Heart left ventricle (tissue), 13 donors: Measurements from ENCODE around the gene KLF12.

Source experiments
- POLR2A ChIP-seq, 2 donors: fragments of 450-650 bp; IDR thresholded peaks; one replicate each; pipeline ENCODE4 v1.6.1; 2017; ENCODE audit warnings: antibody characterized with exemption in 2 of 2, mild to moderate bottlenecking in 2 of 2, moderate library complexity in 2 of 2
- TF ChIP-seq, protein P1 (sequence below), 12 donors: fragments of 200-600 bp; sonication (generic) in 4 of 12; IDR thresholded peaks; one replicate each; pipeline versions ENCODE4 v1.5.0 to v1.8.0; 2018 to 2022; ENCODE audit warnings: antibody characterized with exemption in 12 of 12, mild to moderate bottlenecking in 5 of 12
- donor health status: ischemic (EF 13 %, LVEDD 7.1; RV severe dilation, severe dysfunction).
- donor health status: DM: no; HTN: yes; CAD: no.
- donor health status: DM: no; HTN: no; CAD: no.
- donor health status: ischemic (EF 25% LVEDD 6.9; RV normal size, moderate dysfunction).
- donor health status: ischemic (EF 25% LVEDD 5.7; RV mildly dilated, moderate dysfunction).
- donor health status: ischemic (EF 35%, LVEDD 5.7; RV mildly dilated, moderate dysfunction).
- donor health status: nonischemic (EF 11% LVEDD 7.7; RV severe dilation, severe dysfunction).
- donor health status: DM: yes; HTN: yes; CAD: no.
- donor health status: PGD.
- donor health status: ischemic (EF 29% LVEDD 5.4; RV normal size, mild dysfunction).
- donor health status: nonischemic (EF 23%, LVEDD 6.1; RV moderate dilation, normal function).

DNA sequence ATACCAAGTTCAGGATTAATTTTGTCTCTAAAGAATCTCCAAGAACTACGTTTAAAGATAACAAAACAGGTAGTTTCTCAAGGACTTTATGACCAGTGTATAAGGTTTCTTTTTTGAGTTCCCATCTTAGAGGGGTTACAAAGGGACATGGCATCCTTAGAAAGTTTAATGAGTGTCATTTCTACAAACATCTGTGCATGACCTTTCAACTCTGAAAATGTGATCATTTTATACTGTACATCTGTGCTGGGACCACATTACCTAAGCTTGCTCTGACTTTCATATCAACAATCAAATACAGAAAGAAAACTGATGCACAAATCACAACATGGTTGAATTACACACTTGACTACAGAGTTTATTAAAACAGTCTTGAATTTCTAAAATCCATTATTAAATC is 37.1 kb downstream of the KLF12 start:
- TF ChIP-seq, protein P1, sequence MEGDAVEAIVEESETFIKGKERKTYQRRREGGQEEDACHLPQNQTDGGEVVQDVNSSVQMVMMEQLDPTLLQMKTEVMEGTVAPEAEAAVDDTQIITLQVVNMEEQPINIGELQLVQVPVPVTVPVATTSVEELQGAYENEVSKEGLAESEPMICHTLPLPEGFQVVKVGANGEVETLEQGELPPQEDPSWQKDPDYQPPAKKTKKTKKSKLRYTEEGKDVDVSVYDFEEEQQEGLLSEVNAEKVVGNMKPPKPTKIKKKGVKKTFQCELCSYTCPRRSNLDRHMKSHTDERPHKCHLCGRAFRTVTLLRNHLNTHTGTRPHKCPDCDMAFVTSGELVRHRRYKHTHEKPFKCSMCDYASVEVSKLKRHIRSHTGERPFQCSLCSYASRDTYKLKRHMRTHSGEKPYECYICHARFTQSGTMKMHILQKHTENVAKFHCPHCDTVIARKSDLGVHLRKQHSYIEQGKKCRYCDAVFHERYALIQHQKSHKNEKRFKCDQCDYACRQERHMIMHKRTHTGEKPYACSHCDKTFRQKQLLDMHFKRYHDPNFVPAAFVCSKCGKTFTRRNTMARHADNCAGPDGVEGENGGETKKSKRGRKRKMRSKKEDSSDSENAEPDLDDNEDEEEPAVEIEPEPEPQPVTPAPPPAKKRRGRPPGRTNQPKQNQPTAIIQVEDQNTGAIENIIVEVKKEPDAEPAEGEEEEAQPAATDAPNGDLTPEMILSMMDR (IDR thresholded peaks at IDR 0.05), result no peak
- TF ChIP-seq POLR2A (IDR thresholded peaks at IDR 0.05), result no peak
